RWPE2 (cell line): Measurements from ENCODE around the gene AGBL2.

Experiments
- ATAC-seq: fragments of 200-7000 bp; cut with Tn5 transposase; 3 replicates; pipeline ENCODE4 v1.9.1; 2021; ENCODE audit warnings: low read depth
- DNase-seq: peaks from one replicate; pipeline ENCODE4 v3.0.0-alpha.2; 2020; ENCODE audit warnings: low spot score
- H3K27ac ChIP-seq: fragments of 450-650 bp; 2 replicates; pipeline ENCODE4 v1.5.1; 2017; ENCODE audit warnings: mild to moderate bottlenecking; ENCODE audit not compliant: poor library complexity, severe bottlenecking
- H3K27me3 ChIP-seq: fragments of 250-450 bp; sonication (Bioruptor Pico); 2 replicates; pipeline ENCODE4 v1.5.1; 2021; ENCODE audit warnings: mild to moderate bottlenecking, moderate library complexity; ENCODE audit not compliant: insufficient read depth, poor library complexity, severe bottlenecking
- H3K36me3 ChIP-seq: fragments of 250-450 bp; sonication (Bioruptor Pico); 2 replicates; pipeline ENCODE4 v1.5.1; 2020; ENCODE audit warnings: low read depth, mild to moderate bottlenecking, moderate library complexity
- H3K4me1 ChIP-seq: fragments of 250-450 bp; sonication (Bioruptor Pico); 2 replicates; pipeline ENCODE4 v1.5.1; 2021; ENCODE audit warnings: mild to moderate bottlenecking, moderate library complexity; ENCODE audit not compliant: insufficient read depth, poor library complexity, severe bottlenecking
- H3K4me3 ChIP-seq: fragments of 250-450 bp; sonication (Bioruptor Pico); 2 replicates; pipeline ENCODE4 v1.5.1; 2021; ENCODE audit warnings: mild to moderate bottlenecking, moderate library complexity; ENCODE audit not compliant: severe bottlenecking
- H3K9me3 ChIP-seq: fragments of 250-450 bp; sonication (Bioruptor Pico); 2 replicates; pipeline ENCODE4 v1.5.1; 2021; ENCODE audit warnings: mild to moderate bottlenecking, moderate library complexity; ENCODE audit not compliant: severe bottlenecking
- TF ChIP-seq, protein P1 (sequence below): fragments of 450-650 bp; IDR thresholded peaks from one replicate; pipeline ENCODE4 v1.5.1; 2017; ENCODE audit warnings: mild to moderate bottlenecking, moderate library complexity; ENCODE audit not compliant: poor library complexity, severe bottlenecking

AGBL2 gene

DNA sequence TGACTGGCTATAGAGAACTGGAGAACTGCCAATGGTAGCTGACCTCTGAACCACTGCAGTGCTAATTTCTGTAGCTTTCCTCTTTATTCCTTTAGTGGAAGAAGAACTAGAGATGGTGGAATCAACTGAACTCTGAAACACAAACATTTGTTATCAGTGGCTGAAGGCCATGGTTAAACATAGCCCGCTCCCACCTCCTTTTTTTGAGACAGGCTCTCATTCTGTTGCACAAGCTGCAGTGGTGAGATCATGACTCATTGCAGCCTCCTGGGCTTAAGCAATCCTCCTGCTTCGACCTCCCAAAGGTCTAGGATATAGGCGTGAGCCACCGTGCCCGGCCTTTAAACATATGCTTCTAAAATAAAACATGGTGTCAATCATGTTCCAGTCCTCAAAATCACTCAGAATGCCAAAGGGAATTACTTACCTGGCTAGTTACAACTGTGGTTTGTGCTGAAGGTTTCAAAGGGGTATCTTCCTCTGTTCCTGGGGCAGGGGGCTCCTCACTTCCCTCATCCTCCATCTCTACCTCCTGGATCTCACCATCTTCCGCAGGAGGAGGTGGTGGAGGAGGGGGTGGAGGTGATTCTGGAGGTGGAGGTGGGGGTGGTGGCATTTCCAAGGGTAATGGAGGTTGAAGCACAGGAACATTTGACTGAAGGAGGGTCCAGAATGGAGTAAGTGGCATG lies 9.0 kb upstream of the AGBL2 start:
- H3K36me3 ChIP-seq, result peaks cover 94% of the 10 kb centered on the region
- DNase-seq, result no peak
- H3K27ac ChIP-seq, result no peak overlapping the region
- no peaks in the 10 kb centered on the region for H3K27me3 ChIP-seq
- TF ChIP-seq, protein P1, sequence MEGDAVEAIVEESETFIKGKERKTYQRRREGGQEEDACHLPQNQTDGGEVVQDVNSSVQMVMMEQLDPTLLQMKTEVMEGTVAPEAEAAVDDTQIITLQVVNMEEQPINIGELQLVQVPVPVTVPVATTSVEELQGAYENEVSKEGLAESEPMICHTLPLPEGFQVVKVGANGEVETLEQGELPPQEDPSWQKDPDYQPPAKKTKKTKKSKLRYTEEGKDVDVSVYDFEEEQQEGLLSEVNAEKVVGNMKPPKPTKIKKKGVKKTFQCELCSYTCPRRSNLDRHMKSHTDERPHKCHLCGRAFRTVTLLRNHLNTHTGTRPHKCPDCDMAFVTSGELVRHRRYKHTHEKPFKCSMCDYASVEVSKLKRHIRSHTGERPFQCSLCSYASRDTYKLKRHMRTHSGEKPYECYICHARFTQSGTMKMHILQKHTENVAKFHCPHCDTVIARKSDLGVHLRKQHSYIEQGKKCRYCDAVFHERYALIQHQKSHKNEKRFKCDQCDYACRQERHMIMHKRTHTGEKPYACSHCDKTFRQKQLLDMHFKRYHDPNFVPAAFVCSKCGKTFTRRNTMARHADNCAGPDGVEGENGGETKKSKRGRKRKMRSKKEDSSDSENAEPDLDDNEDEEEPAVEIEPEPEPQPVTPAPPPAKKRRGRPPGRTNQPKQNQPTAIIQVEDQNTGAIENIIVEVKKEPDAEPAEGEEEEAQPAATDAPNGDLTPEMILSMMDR, result no peak
- H3K4me1 ChIP-seq, result no peaks in the 10 kb centered on the region
- peak; percentile 57; the same call in 1 of the 3 replicates for ATAC-seq
- H3K9me3 ChIP-seq, result no peaks in the 10 kb centered on the region
- H3K4me3 ChIP-seq, result no peak overlapping the region

DNA sequence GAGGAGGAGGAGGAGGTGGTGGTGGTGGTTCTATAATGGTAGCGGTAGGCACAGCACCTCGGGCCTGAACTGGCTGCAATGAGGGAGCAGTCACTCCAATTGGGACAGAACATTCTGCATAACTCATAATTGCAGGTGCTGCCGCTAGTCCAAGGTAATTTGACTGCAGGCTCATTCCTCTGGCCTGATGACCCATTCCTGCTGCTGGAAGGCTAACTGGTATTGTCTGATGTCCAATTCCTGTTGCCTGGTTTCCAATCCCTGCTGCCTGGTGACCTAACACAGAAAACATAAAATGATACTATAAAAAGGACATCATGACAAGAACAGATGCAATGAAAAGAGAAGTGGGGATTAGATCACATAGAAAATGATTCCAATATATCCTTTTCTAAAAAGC lies 7.9 kb upstream of the AGBL2 start:
- Histone ChIP-seq H3K4me1 (no peaks in the 10 kb centered on the region), H3K36me3 (peaks cover 96% of the 10 kb centered on the region), H3K27me3 (no peaks in the 10 kb centered on the region), H3K4me3 (no peak overlapping the region), H3K27ac (no peak overlapping the region), H3K9me3 (no peaks in the 10 kb centered on the region)
- DNase-seq (no peak), ATAC-seq (no peak)
- TF ChIP-seq, protein P1, result no peak

DNA sequence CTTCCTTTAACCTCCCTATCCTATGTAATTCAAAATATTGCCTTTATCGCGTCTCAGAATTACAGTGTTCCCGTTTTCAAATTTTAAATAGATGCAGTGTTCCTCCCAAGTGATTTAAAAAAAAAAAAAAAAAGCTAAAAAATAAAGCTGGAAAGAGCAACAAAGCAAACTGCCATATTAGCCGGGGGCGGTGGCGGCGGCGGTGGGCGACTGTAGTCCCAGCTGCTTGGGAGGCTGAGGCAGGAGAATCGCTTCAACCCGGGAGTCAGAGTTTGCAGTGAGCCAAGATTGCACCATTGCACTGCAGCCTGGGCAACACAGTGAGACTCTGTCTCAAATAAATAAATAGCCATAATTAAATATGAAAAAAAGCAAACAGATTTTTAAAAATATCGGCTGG lies 5.5 kb upstream of the AGBL2 start:
- no peak for ATAC-seq
- DNase-seq, result no peak
- Histone ChIP-seq H3K27me3 (no peaks in the 10 kb centered on the region), H3K36me3 (peaks cover 91% of the 10 kb centered on the region), H3K4me1 (no peaks in the 10 kb centered on the region), H3K4me3 (no peak overlapping the region), H3K27ac (no peak overlapping the region), H3K9me3 (no peaks in the 10 kb centered on the region)
- TF ChIP-seq, protein P1, result no peak

DNA sequence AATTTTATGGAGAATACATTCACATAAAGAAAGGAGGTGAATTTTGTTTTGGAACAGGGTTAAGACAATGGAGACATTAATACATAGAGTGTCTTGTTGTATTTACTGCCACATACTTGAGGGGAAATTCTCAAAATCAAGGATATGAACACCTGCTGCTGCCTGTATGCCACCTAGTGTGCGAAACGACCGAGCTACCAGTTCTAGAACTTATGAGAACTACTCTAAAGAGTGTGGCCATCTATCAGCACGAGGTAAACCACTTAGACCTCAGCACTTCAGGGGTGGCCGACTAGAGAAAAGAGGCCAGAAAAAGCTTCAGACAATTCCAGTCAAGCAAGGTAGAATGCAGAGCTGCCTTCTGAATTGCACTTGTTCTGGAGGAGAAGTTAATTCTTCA lies 1.5 kb upstream of the AGBL2 start:
- no peak overlapping the region for H3K4me3 ChIP-seq
- no peaks in the 10 kb centered on the region for H3K9me3 ChIP-seq
- H3K27me3 ChIP-seq, result no peaks in the 10 kb centered on the region
- peaks cover 4% of the 10 kb centered on the region for H3K4me1 ChIP-seq
- no peak overlapping the region for H3K27ac ChIP-seq
- peaks cover 56% of the 10 kb centered on the region for H3K36me3 ChIP-seq
- no peak for DNase-seq
- TF ChIP-seq, protein P1, result peak; percentile 23
- no peak for ATAC-seq

DNA sequence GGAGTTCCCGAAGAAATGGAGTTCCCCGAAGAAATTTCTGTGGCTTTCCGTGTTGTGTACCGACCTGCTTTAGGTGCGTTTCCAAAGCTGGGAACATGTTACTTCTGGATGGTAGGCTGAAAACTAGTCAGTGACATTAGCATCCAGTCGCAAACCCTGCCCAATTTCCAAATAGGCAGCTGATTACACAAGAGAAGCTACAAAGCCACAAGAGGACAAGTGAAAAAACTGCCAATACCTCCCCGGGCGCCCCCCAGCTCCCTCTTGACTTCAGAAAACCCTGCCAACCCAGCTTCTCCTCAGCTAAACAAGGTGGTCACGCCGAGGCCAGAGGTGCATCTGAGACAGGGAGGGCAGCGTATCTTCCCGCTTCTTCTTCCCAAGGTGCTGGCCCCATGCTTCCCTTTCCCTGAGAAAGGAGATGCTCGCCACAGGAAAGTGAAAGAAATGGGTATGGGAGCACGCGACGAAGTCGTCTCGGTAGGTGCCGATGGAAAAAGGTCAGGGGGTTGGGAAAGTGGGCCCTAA lies 551 bp downstream of the AGBL2 start:
- peak overlapping the region; percentile 22 for H3K27ac ChIP-seq
- H3K36me3 ChIP-seq, result peaks cover 35% of the 10 kb centered on the region
- peak overlapping the region; percentile 46 for H3K4me3 ChIP-seq
- TF ChIP-seq, protein P1, result no peak
- H3K9me3 ChIP-seq, result no peaks in the 10 kb centered on the region
- H3K4me1 ChIP-seq, result peaks cover 4% of the 10 kb centered on the region
- DNase-seq (no peak), ATAC-seq (peak; percentile 62)
- H3K27me3 ChIP-seq, result no peaks in the 10 kb centered on the region
